ENCODE data around the gene NPIPA7.
"Not testable (repeated sequence)": the region's sequence is repeated elsewhere in the genome, so short reads cannot be mapped to it uniquely, and the experiment has no call there.

DNA sequence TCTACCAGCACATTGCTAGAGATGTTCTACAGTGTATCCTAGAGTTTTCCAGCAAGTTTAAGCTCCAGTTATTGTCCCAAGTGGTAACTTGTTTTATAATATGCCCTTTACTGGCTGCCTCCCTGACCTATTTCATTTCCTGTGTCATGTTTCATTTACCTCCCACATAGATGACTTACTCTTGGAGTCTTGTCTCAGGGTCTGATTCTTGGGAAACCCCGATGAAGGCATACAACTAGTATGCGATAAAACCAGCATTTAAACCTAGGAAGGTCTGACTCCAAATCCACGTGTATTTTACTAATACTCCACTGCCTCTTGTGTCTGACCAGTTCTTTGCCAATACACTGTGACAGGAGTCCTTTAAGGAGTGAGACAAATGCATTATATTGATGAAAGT is 55.8 kb downstream of the NPIPA7 start:
- TF ChIP-seq, protein P1, sequence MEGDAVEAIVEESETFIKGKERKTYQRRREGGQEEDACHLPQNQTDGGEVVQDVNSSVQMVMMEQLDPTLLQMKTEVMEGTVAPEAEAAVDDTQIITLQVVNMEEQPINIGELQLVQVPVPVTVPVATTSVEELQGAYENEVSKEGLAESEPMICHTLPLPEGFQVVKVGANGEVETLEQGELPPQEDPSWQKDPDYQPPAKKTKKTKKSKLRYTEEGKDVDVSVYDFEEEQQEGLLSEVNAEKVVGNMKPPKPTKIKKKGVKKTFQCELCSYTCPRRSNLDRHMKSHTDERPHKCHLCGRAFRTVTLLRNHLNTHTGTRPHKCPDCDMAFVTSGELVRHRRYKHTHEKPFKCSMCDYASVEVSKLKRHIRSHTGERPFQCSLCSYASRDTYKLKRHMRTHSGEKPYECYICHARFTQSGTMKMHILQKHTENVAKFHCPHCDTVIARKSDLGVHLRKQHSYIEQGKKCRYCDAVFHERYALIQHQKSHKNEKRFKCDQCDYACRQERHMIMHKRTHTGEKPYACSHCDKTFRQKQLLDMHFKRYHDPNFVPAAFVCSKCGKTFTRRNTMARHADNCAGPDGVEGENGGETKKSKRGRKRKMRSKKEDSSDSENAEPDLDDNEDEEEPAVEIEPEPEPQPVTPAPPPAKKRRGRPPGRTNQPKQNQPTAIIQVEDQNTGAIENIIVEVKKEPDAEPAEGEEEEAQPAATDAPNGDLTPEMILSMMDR (IDR thresholded peaks at IDR 0.05) = not testable (repeated sequence)
- TF ChIP-seq POLR2A, POLR2AphosphoS5, EP300 (IDR thresholded peaks at IDR 0.05): not testable (repeated sequence)

All from gastroesophageal sphincter (tissue), 3 donors.